SU-DHL-6 (cell line): Measurements from ENCODE around the gene C1orf35.

Experiments
- H2AFZ ChIP-seq: fragments of 200-600 bp; sonication (generic); 2 replicates; pipeline ENCODE4 v1.6.1; 2014; ENCODE audit warnings: low read depth, mild to moderate bottlenecking, moderate library complexity, mixed read lengths, antibody characterized with exemption, low read length; ENCODE audit not compliant: severe bottlenecking
- H3F3A ChIP-seq: fragments of 200-600 bp; shearing (Covaris generic); 2 replicates; pipeline ENCODE4 v1.6.0; 2016; ENCODE audit warnings: antibody characterized with exemption, mild to moderate bottlenecking; ENCODE audit not compliant: insufficient read depth
- H3K27ac ChIP-seq: fragments of 200-600 bp; sonication (generic); 2 replicates; pipeline ENCODE4 v1.5.1; 2016; ENCODE audit warnings: low read depth, mild to moderate bottlenecking, low read length, moderate library complexity, mixed read lengths
- H3K27me3 ChIP-seq: fragments of 200-600 bp; sonication (generic), shearing (Covaris generic); 2 replicates; pipeline ENCODE4 v1.6.0; 2014; ENCODE audit warnings: mild to moderate bottlenecking, low read length
- H3K36me3 ChIP-seq: fragments of 200-600 bp; sonication (generic); 2 replicates; pipeline ENCODE4 v1.6.1; 2014; ENCODE audit warnings: mild to moderate bottlenecking, low read length, mixed read lengths
- H3K4me2 ChIP-seq: fragments of 300-600, 200-600 bp; shearing (Covaris generic), sonication (generic); 2 replicates; pipeline ENCODE4 v1.6.0; 2014; ENCODE audit warnings: low read length, low read depth, mild to moderate bottlenecking; ENCODE audit not compliant: poor library complexity, severe bottlenecking
- H3K4me3 ChIP-seq: fragments of 200-600 bp; sonication (generic); 2 replicates; pipeline ENCODE4 v1.5.1; 2014; ENCODE audit warnings: antibody characterized with exemption, low read length, mild to moderate bottlenecking, mixed read lengths; ENCODE audit not compliant: insufficient read depth, poor library complexity, severe bottlenecking
- H3K79me2 ChIP-seq: fragments of 200-600 bp; sonication (generic); 2 replicates; pipeline ENCODE4 v1.6.1; 2014; ENCODE audit warnings: mild to moderate bottlenecking, low read length, moderate library complexity; ENCODE audit not compliant: insufficient read depth
- H3K9ac ChIP-seq: fragments of 200-600 bp; sonication (generic); 2 replicates; pipeline ENCODE4 v1.7.0; 2014; ENCODE audit warnings: mild to moderate bottlenecking, low read length
- H3K9me2 ChIP-seq: fragments of 200-600 bp; sonication (generic); replicated peaks from 2 replicates; pipeline ENCODE4 v1.6.1; 2014; ENCODE audit warnings: low read length; ENCODE audit not compliant: insufficient read depth
- H3K9me3 ChIP-seq: fragments of 200-600 bp; sonication (generic); 2 replicates; pipeline ENCODE4 v1.6.1; 2014; ENCODE audit warnings: low read length, mixed read lengths; ENCODE audit not compliant: insufficient read depth
- H4K20me1 ChIP-seq: fragments of 200-600 bp; sonication (generic); 2 replicates; pipeline ENCODE4 v1.6.1; 2014; ENCODE audit warnings: low read depth, mild to moderate bottlenecking, antibody characterized with exemption, low read length, moderate library complexity, mixed read lengths
- CTCF ChIP-seq: fragments of 200-600 bp; sonication (generic); IDR thresholded peaks from one replicate; pipeline ENCODE4 v1.5.1; 2017; ENCODE audit warnings: antibody characterized with exemption, mild to moderate bottlenecking, low read length, moderate library complexity; ENCODE audit not compliant: insufficient read depth, poor library complexity, severe bottlenecking
- EZH2phosphoT487 ChIP-seq: fragments of 200-600 bp; sonication (generic), shearing (Covaris generic); conservative IDR thresholded peaks from 2 replicates; pipeline ENCODE4 v1.6.1; 2018; ENCODE audit warnings: mild to moderate bottlenecking, antibody characterized with exemption, low read length, moderate library complexity, mixed read lengths

C1orf35 gene

DNA sequence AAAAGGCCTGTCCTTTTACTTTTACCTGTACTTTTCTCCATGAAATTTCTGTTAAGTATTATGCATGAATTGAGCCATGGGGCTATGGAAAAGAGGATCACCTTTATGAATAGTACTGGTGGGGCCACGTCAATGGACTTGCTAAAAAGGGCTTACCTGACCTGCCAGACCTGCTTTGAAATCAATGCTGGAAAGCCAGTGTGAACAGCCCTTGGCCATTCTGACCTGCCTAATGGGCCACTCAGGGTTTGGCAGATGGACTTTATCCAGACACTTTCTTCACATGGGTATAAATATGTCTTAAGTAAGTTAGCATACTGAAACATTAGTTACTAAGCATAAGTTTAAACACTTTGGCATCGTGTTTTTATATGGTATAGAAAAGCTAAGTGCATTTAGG, 28.6 kb upstream of the C1orf35 start:
- Histone ChIP-seq H3K79me2 (no peaks in the 10 kb centered on the region), H4K20me1 (no peaks in the 10 kb centered on the region), H3K4me3 (no peak overlapping the region), H3K4me2 (no peak overlapping the region), H3K9ac (no peak overlapping the region), H3K9me2 (no peaks in the 10 kb centered on the region), H3K36me3 (no peaks in the 10 kb centered on the region), H3K27ac (no peak overlapping the region), H3K9me3 (no peaks in the 10 kb centered on the region), H3K27me3 (no peaks in the 10 kb centered on the region), H3F3A (no peaks in the 10 kb centered on the region), H2AFZ (no peak overlapping the region)
- TF ChIP-seq CTCF (no peak), EZH2phosphoT487 (no peak)

- Histone ChIP-seq H4K20me1 (no peaks in the 10 kb centered on the region), H3K4me2 (no peak overlapping the region), H3K27me3 (no peaks in the 10 kb centered on the region), H3K9me3 (no peaks in the 10 kb centered on the region), H3K36me3 (no peaks in the 10 kb centered on the region), H3K79me2 (no peaks in the 10 kb centered on the region), H2AFZ (no peak overlapping the region), H3K27ac (no peak overlapping the region), H3K9me2 (no peaks in the 10 kb centered on the region), H3F3A (no peaks in the 10 kb centered on the region), H3K4me3 (no peak overlapping the region), H3K9ac (no peak overlapping the region)
- TF ChIP-seq CTCF (no peak), EZH2phosphoT487 (no peak)
Measured at GRCh38 chr1:228125185-228125584, 22.1 kb upstream of the C1orf35 start.

GRCh38 chr1:228123505-228123904, 20.4 kb upstream of the C1orf35 start:
- no peak overlapping the region for H3K27ac ChIP-seq
- no peaks in the 10 kb centered on the region for H3K27me3 ChIP-seq
- H3K4me3 ChIP-seq, result no peak overlapping the region
- no peak overlapping the region for H3K4me2 ChIP-seq
- no peaks in the 10 kb centered on the region for H3K36me3 ChIP-seq
- H3K9me2 ChIP-seq, result no peaks in the 10 kb centered on the region
- no peak overlapping the region for H3K9ac ChIP-seq
- H3F3A ChIP-seq, result no peaks in the 10 kb centered on the region
- H3K79me2 ChIP-seq, result no peaks in the 10 kb centered on the region
- H4K20me1 ChIP-seq, result no peaks in the 10 kb centered on the region
- no peak overlapping the region for H2AFZ ChIP-seq
- peaks cover 3% of the 10 kb centered on the region; the same call in 1 of the 2 replicates for H3K9me3 ChIP-seq
- no peak for TF ChIP-seq EZH2phosphoT487
- no peak for TF ChIP-seq CTCF
